GM23338 (cell line): ENCODE data around the gene ZDHHC5. TPM values are rescaled to one million over a fixed set of nuclear protein-coding genes. Genes with fewer than 3 reads are reported as not detected.

Experiments used
- ATAC-seq: fragments of 200-7000 bp; cut with Tn5 transposase; 3 replicates; pipeline ENCODE4 v1.9.1; 2020
- DNase-seq: peaks from one replicate; pipeline ENCODE4 v3.0.0-alpha.2; 2015; ENCODE audit warnings: low spot score
- H2AFZ ChIP-seq: fragments of 200-600 bp; sonication (generic); 2 replicates; pipeline ENCODE4 v1.8.0; 2016; ENCODE audit warnings: antibody characterized with exemption, mild to moderate bottlenecking, moderate library complexity
- H3F3A ChIP-seq: fragments of 200-600 bp; sonication (generic); replicated peaks from 2 replicates; pipeline ENCODE4 v1.8.0; 2017; ENCODE audit warnings: antibody characterized with exemption, mixed run types, low read depth
- H3K27ac ChIP-seq: fragments of 200-600 bp; sonication (generic); 2 replicates; pipeline ENCODE4 v1.6.1; 2016; ENCODE audit warnings: low read depth
- H3K27me3 ChIP-seq: fragments of 200-600 bp; sonication (generic); 2 replicates; pipeline ENCODE4 v1.8.0; 2016; ENCODE audit warnings: mild to moderate bottlenecking, mixed run types, moderate library complexity; ENCODE audit not compliant: insufficient read depth
- H3K36me3 ChIP-seq: fragments of 200-600 bp; sonication (generic); 2 replicates; pipeline ENCODE4 v1.8.0; 2016; ENCODE audit warnings: mild to moderate bottlenecking; ENCODE audit not compliant: insufficient read depth
- H3K4me1 ChIP-seq: fragments of 200-600 bp; sonication (generic); 2 replicates; pipeline ENCODE4 v1.8.0; 2016; ENCODE audit warnings: mild to moderate bottlenecking, moderate library complexity; ENCODE audit not compliant: insufficient read depth
- H3K4me2 ChIP-seq: fragments of 200-600 bp; sonication (generic); 2 replicates; pipeline ENCODE4 v1.7.1; 2017; ENCODE audit warnings: mixed run types
- H3K4me3 ChIP-seq: fragments of 200-600 bp; sonication (generic); 2 replicates; pipeline ENCODE4 v1.6.1; 2016; ENCODE audit warnings: mixed run types
- H3K79me2 ChIP-seq: fragments of 200-600 bp; sonication (generic); replicated peaks from 2 replicates; pipeline ENCODE4 v1.8.0; 2017; ENCODE audit warnings: mild to moderate bottlenecking; ENCODE audit not compliant: insufficient read depth
- H3K9me2 ChIP-seq: fragments of 200-600 bp; sonication (generic); 2 replicates; pipeline ENCODE4 v1.8.0; 2017; ENCODE audit not compliant: insufficient read depth
- H4K20me1 ChIP-seq: fragments of 200-600 bp; sonication (generic); replicated peaks from 2 replicates; pipeline ENCODE4 v1.8.0; 2017; ENCODE audit warnings: mild to moderate bottlenecking; ENCODE audit not compliant: insufficient read depth
- H3K27ac Mint-ChIP-seq: 2 replicates; pipeline ENCODE4 v1.8.0; 2020; ENCODE audit warnings: inconsistent platforms, mild to moderate bottlenecking, moderate library complexity, mixed read lengths
- H3K27me3 Mint-ChIP-seq: 3 replicates; pipeline ENCODE4 v1.8.0; 2022; ENCODE audit warnings: low read depth, mild to moderate bottlenecking, moderate library complexity, mixed read lengths, inconsistent platforms; ENCODE audit not compliant: insufficient read depth, poor library complexity
- H3K36me3 Mint-ChIP-seq: 3 replicates; pipeline ENCODE4 v1.8.0; 2021; ENCODE audit warnings: low read depth, mild to moderate bottlenecking, inconsistent platforms, moderate library complexity, mixed read lengths
- H3K4me1 Mint-ChIP-seq: 3 replicates; pipeline ENCODE4 v1.8.0; 2020; ENCODE audit warnings: mild to moderate bottlenecking, inconsistent platforms, mixed read lengths
- H3K4me3 Mint-ChIP-seq: 3 replicates; pipeline ENCODE4 v1.8.0; 2021; ENCODE audit warnings: moderate library complexity, mild to moderate bottlenecking, inconsistent platforms, mixed read lengths
- H3K9me3 Mint-ChIP-seq: 3 replicates; pipeline ENCODE4 v1.8.0; 2020; ENCODE audit warnings: moderate library complexity, mild to moderate bottlenecking, inconsistent platforms, mixed read lengths
- CREB1 ChIP-seq: fragments of 250-450 bp; sonication (Bioruptor Pico); IDR thresholded peaks from 2 replicates; pipeline ENCODE4 v1.5.0; 2020; ENCODE audit warnings: low read depth, mild to moderate bottlenecking, moderate library complexity
- EZH2 ChIP-seq: fragments of 200-600 bp; sonication (generic); IDR thresholded peaks from one replicate; pipeline ENCODE4 v1.8.0; 2017; ENCODE audit warnings: antibody characterized with exemption, mild to moderate bottlenecking, low read depth; ENCODE audit not compliant: unreplicated experiment
- EZH2phosphoT487 ChIP-seq: fragments of 200-600 bp; sonication (generic); IDR thresholded peaks from one replicate; pipeline ENCODE4 v1.8.1; 2018; ENCODE audit warnings: antibody characterized with exemption; ENCODE audit not compliant: unreplicated experiment
- NANOG ChIP-seq: IDR thresholded peaks from 2 replicates; pipeline ENCODE4 v1.6.1; 2016; ENCODE audit warnings: antibody characterized with exemption, borderline replicate concordance
- POLR2AphosphoS5 ChIP-seq: IDR thresholded peaks from 2 replicates; pipeline ENCODE4 v1.6.1; 2016; ENCODE audit warnings: antibody characterized with exemption, low read depth
- STAT1 ChIP-seq: IDR thresholded peaks from one replicate; pipeline ENCODE4 v1.6.1; 2016; ENCODE audit warnings: antibody characterized with exemption; ENCODE audit not compliant: unreplicated experiment
- ZNF331 ChIP-seq: fragments of 250-450 bp; sonication (Bioruptor Pico); IDR thresholded peaks from 2 replicates; pipeline ENCODE4 v1.5.0; 2020; ENCODE audit warnings: low read depth, mild to moderate bottlenecking, moderate library complexity
- polyA plus RNA-seq: library from polyadenylated mRNA; unstranded; fragments of >200 nt; fragmentation: Nextera tagmentation; extraction: Ambion mirVana; gene quantifications from 2 replicates; pipeline ENCODE4 v1.2.1, GENCODE V29; 2016
- total RNA-seq: library from RNA; depleted of rRNA; stranded (reverse); fragments of >200 nt; shearing (Covaris generic); gene quantifications from 2 replicates; pipeline ENCODE4 v1.2.3, GENCODE V29; 2014
- TF ChIP-seq, protein P1 (sequence below): IDR thresholded peaks from one replicate; pipeline ENCODE4 v1.6.1; 2018; ENCODE audit warnings: antibody characterized with exemption; ENCODE audit not compliant: unreplicated experiment
- TF ChIP-seq, protein P2 (sequence below): IDR thresholded peaks from 2 replicates; pipeline ENCODE4 v1.6.1; 2016; ENCODE audit warnings: antibody characterized with exemption

The ZDHHC5 gene
- total and polyA plus RNA-seq, 2 experiments from 2014 or later, result 16.9 to 42.3 TPM

DNA sequence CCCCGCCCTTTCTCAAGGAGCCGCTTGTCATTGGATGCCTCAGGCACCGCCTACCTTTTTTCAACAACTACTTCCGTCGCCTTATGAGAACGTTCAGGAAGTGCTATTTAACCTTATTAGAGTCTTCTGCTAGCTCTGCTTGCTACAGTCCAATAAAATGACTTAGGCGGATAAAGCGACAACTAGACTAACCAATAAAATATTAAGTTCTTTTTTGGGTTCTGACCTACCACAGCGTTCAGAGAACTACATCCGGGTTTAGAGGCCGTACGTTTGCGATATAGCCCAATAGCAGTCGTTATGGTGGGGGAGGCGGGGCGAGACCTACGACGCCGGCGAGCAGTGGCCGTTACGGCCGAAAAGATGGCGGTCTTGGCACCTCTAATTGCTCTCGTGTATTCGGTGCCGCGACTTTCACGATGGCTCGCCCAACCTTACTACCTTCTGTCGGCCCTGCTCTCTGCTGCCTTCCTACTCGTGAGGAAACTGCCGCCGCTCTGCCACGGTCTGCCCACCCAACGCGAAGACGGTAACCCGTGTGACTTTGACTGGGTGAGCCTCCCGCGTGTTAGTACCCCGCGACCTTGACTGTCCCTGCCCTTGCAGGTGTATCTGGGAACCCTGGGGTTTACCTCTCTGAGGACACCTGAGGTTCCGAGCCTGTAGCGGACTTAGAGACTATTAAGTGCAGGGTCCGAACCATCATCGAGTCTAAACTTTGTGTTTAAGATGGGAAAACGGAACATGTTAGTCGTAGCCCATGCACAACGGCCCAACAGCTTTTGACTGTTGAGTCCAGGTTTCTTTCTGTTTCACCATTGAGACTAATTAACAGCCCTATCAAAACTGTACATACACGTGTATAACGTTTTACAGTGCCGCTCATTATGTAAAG, 44.6 kb downstream of the ZDHHC5 start, which contains the start of gene TMX2:
TSS of gene TMX2 (plus strand) at position 338 of the 895 bp plus-strand sequence. CDS start at position 364, 26 bp downstream.
- Histone ChIP-seq H3K4me3 (peak within 1 kb of the TSS; percentile 77), H3K36me3 (no peaks in the 10 kb centered on the region), H3K9me2 (no peaks in the 10 kb centered on the region), H3K27ac (peak within 1 kb of the TSS; percentile 57), H3K79me2 (peaks cover 55% of the 10 kb centered on the region), H4K20me1 (peaks cover 12% of the 10 kb centered on the region; the same call in 1 of the 2 replicates), H2AFZ (no peak within 1 kb of the TSS), H3K4me2 (peak within 1 kb of the TSS; percentile 97), H3F3A (peaks cover 4% of the 10 kb centered on the region; the same call in 1 of the 2 replicates), H3K4me1 (peaks cover 8% of the 10 kb centered on the region; the same call in 1 of the 2 replicates), H3K27me3 (no peaks in the 10 kb centered on the region)
- peak; percentile 91 for TF ChIP-seq CREB1 (CRISPR knock-in tag)
- TF ChIP-seq, protein P1, sequence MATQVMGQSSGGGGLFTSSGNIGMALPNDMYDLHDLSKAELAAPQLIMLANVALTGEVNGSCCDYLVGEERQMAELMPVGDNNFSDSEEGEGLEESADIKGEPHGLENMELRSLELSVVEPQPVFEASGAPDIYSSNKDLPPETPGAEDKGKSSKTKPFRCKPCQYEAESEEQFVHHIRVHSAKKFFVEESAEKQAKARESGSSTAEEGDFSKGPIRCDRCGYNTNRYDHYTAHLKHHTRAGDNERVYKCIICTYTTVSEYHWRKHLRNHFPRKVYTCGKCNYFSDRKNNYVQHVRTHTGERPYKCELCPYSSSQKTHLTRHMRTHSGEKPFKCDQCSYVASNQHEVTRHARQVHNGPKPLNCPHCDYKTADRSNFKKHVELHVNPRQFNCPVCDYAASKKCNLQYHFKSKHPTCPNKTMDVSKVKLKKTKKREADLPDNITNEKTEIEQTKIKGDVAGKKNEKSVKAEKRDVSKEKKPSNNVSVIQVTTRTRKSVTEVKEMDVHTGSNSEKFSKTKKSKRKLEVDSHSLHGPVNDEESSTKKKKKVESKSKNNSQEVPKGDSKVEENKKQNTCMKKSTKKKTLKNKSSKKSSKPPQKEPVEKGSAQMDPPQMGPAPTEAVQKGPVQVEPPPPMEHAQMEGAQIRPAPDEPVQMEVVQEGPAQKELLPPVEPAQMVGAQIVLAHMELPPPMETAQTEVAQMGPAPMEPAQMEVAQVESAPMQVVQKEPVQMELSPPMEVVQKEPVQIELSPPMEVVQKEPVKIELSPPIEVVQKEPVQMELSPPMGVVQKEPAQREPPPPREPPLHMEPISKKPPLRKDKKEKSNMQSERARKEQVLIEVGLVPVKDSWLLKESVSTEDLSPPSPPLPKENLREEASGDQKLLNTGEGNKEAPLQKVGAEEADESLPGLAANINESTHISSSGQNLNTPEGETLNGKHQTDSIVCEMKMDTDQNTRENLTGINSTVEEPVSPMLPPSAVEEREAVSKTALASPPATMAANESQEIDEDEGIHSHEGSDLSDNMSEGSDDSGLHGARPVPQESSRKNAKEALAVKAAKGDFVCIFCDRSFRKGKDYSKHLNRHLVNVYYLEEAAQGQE, result no peak
- TF ChIP-seq, protein P2, sequence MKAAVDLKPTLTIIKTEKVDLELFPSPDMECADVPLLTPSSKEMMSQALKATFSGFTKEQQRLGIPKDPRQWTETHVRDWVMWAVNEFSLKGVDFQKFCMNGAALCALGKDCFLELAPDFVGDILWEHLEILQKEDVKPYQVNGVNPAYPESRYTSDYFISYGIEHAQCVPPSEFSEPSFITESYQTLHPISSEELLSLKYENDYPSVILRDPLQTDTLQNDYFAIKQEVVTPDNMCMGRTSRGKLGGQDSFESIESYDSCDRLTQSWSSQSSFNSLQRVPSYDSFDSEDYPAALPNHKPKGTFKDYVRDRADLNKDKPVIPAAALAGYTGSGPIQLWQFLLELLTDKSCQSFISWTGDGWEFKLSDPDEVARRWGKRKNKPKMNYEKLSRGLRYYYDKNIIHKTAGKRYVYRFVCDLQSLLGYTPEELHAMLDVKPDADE, result peak; percentile 73
- TF ChIP-seq POLR2AphosphoS5, result peak; percentile 61
- DNase-seq (peak; percentile 98), ATAC-seq (peak; percentile 89)
- peaks cover 6% of the 10 kb centered on the region for H3K27me3 Mint-ChIP-seq
- peaks cover 16% of the 10 kb centered on the region for H3K4me1 Mint-ChIP-seq
- peak within 1 kb of the TSS; percentile 99 for H3K4me3 Mint-ChIP-seq
- peaks cover 8% of the 10 kb centered on the region for H3K9me3 Mint-ChIP-seq
- peaks cover 36% of the 10 kb centered on the region for H3K36me3 Mint-ChIP-seq
- H3K27ac Mint-ChIP-seq, result peak within 1 kb of the TSS; percentile 99

DNA sequence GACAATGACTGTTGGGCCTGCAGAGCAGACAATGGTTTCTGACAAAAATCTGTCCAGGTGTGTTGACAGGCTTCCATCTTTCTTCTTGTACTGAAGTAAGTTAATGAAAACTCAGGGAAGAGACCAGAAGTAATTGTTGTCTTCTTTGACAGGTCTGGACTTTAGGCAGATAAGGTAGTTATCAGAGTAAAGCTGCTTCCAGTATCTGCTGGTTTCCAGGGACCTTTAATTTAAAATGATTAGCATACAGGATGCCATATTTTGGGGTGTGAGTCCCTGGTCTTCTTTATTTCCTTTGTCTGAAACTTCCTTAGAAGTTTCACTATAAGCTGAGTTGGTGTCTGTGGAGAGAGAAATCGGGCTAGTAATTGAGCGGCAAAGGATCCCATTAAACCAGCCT, 45.9 kb downstream of the ZDHHC5 start:
- peaks cover 12% of the 10 kb centered on the region; the same call in 1 of the 2 replicates for H4K20me1 ChIP-seq
- H2AFZ ChIP-seq, result no peak overlapping the region
- no peak overlapping the region; the same call in 1 of the 2 replicates for H3K27ac ChIP-seq
- Mint-ChIP-seq H3K36me3 (peaks cover 49% of the 10 kb centered on the region), H3K27me3 (peaks cover 6% of the 10 kb centered on the region), H3K9me3 (peaks cover 18% of the 10 kb centered on the region), H3K27ac (peak overlapping the region; percentile 99), H3K4me1 (peaks cover 16% of the 10 kb centered on the region), H3K4me3 (peak overlapping the region; percentile 99)
- no peaks in the 10 kb centered on the region for H3K9me2 ChIP-seq
- ATAC-seq, result no peak
- peaks cover 8% of the 10 kb centered on the region; the same call in 1 of the 2 replicates for H3K4me1 ChIP-seq
- H3K4me3 ChIP-seq, result peak overlapping the region; percentile 77
- H3K79me2 ChIP-seq, result peaks cover 60% of the 10 kb centered on the region
- no peak for DNase-seq
- peak overlapping the region; percentile 97 for H3K4me2 ChIP-seq
- no peaks in the 10 kb centered on the region for H3K27me3 ChIP-seq
- peaks cover 4% of the 10 kb centered on the region; the same call in 1 of the 2 replicates for H3F3A ChIP-seq
- H3K36me3 ChIP-seq, result 0 out of 2 replicates have a peak, but pooled peaks cover 4% of the 10 kb centered on the region
- TF ChIP-seq POLR2AphosphoS5 (no peak), EZH2phosphoT487 (no peak), ZNF331 (CRISPR knock-in tag) (no peak), STAT1 (no peak), EZH2 (no peak), NANOG (no peak), CREB1 (CRISPR knock-in tag) (no peak)
- TF ChIP-seq, protein P2, result no peak
